Left lung (tissue), 10 donors: ENCODE results near the gene CT47C1. TPM values are rescaled to one million over a fixed set of nuclear protein-coding genes. Genes with fewer than 3 reads are reported as not detected.

Experiments used
- ATAC-seq: fragments of 200-7000 bp; cut with Tn5 transposase; one replicate; pipeline ENCODE4 v1.9.1; 2020; ENCODE audit warnings: moderate library complexity
- DNase-seq, 4 donors: peaks; one replicate each; pipeline ENCODE4 v3.0.0-alpha.2; 2013 to 2020
- H3K27ac ChIP-seq, 2 donors: fragments of 200-600 bp; sonication (generic) in 1 of 2; one replicate each; pipeline versions ENCODE4 v1.5.0 to v1.8.0; 2020 to 2021
- H3K27me3 ChIP-seq, 2 donors: fragments of 200-600 bp; sonication (generic) in 1 of 2; one replicate each; pipeline versions ENCODE4 v1.5.0 to v1.8.0; 2020 to 2021
- H3K36me3 ChIP-seq, 2 donors: fragments of 200-600 bp; sonication (generic) in 1 of 2; one replicate each; pipeline versions ENCODE4 v1.5.0 to v1.8.0; 2020 to 2021
- H3K4me1 ChIP-seq, 2 donors: fragments of 200-600 bp; one replicate each; pipeline ENCODE4 v1.8.0; 2021
- H3K4me3 ChIP-seq, 2 donors: fragments of 200-600 bp; sonication (generic) in 1 of 2; one replicate each; pipeline versions ENCODE4 v1.5.0 to v1.8.0; 2020 to 2021; ENCODE audit warnings: mild to moderate bottlenecking in 1 of 2
- H3K9me3 ChIP-seq, 2 donors: fragments of 200-600 bp; sonication (generic) in 1 of 2; one replicate each; pipeline versions ENCODE4 v1.5.0 to v1.8.0; 2020 to 2021
- CTCF ChIP-seq, 2 donors: fragments of 200-600 bp; sonication (generic) in 1 of 2; IDR thresholded peaks; one replicate each; pipeline versions ENCODE4 v1.5.0 to v1.8.0; 2021; ENCODE audit warnings: antibody characterized with exemption in 2 of 2
- intact Hi-C, 2 donors: fragments of 100-400 bp; cut with DNase I; formaldehyde crosslinking; loops; one replicate each; pipeline versions ENCODE4 v1.11.2 to v1.14.2; 2022
- polyA plus RNA-seq, 6 donors: library from polyadenylated mRNA; unstranded; fragments of 120-200 nt; gene quantifications; one replicate each; pipeline ENCODE4 v1.2.1, GENCODE V29; 2013; ENCODE audit not compliant: insufficient read length in 6 of 6
- total RNA-seq, 2 donors: library from RNA; stranded (reverse); fragmentation: NEBNext Ultra II Directional; extraction: Animal tissue kit (Norgen Biotek cat#: 25700); gene quantifications; one replicate each; pipeline ENCODE4 v1.2.1, GENCODE V29; 2021
- donor health status: DM: no; HTN: yes; CAD: no.
- donor health status: DM: no; HTN: no; CAD: no.

The CT47C1 gene
- total and polyA plus RNA-seq, 8 donors = not detected

DNA sequence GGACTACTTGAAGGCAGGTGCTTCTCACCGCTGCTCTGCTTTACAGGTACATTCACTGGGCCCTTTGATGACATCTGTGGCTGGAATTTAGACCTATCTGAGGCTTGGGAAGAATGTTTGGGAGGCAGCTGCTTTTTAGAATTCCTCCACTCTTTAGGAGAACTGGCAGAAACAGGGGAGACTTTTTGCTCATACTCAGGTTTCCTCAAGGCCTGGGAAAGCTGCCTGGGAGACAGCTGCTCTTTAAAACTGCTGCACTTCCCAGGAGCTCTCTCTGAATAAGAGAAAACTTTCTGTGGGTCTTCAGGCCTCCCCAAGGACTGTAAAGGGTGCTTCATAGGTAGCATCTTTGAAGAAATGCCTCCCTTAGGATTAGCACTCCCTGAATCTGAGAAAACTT is 14.3 kb downstream of the CT47C1 start:
- no peak overlapping the region for H3K27ac ChIP-seq
- no peaks in the 10 kb centered on the region for H3K36me3 ChIP-seq
- H3K4me3 ChIP-seq = no peak overlapping the region
- H3K9me3 ChIP-seq = no peaks in the 10 kb centered on the region
- ATAC-seq (no peak), DNase-seq (no peak)
- intact Hi-C loops = no loop called here
- H3K4me1 ChIP-seq = no peaks in the 10 kb centered on the region
- H3K27me3 ChIP-seq = no peaks in the 10 kb centered on the region
- no peak for TF ChIP-seq CTCF (IDR thresholded peaks at IDR 0.05)

DNA sequence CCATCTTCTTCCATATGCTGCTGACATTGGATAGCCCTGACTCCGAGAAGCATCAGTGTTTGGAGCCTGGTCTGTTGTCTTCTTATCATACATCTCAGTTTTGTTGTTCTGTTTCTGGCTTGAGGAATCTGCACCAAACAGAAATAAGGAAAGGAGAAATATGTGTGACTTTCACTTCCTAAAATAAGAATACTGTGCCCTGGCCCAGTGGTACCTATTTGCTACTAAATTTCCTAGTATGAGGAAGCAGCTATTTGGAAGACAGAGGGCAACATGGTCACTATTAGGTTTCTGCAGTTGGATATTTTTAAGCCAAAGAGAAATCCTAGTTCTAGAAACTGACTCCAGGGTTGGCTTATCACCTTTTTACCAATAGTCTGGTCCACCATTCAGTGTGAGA is 16.8 kb downstream of the CT47C1 start:
- no peak overlapping the region for H3K4me3 ChIP-seq
- H3K27me3 ChIP-seq = no peaks in the 10 kb centered on the region
- no peaks in the 10 kb centered on the region for H3K4me1 ChIP-seq
- ATAC-seq (no peak), DNase-seq (no peak)
- no peak overlapping the region for H3K27ac ChIP-seq
- intact Hi-C loops = no loop called here
- TF ChIP-seq CTCF (IDR thresholded peaks at IDR 0.05) = no peak
- H3K36me3 ChIP-seq = no peaks in the 10 kb centered on the region
- H3K9me3 ChIP-seq = no peaks in the 10 kb centered on the region

GRCh38 chrX:119090627-119091026 is 17.8 kb downstream of the CT47C1 start:
- ATAC-seq = no peak
- TF ChIP-seq CTCF (IDR thresholded peaks at IDR 0.05) = no peak
- DNase-seq = no peak
- H3K9me3 ChIP-seq = no peaks in the 10 kb centered on the region
- no peak overlapping the region for H3K4me3 ChIP-seq
- intact Hi-C loops = no loop called here
- no peak overlapping the region for H3K27ac ChIP-seq
- H3K36me3 ChIP-seq = no peaks in the 10 kb centered on the region
- no peaks in the 10 kb centered on the region for H3K27me3 ChIP-seq
- no peaks in the 10 kb centered on the region for H3K4me1 ChIP-seq

DNA sequence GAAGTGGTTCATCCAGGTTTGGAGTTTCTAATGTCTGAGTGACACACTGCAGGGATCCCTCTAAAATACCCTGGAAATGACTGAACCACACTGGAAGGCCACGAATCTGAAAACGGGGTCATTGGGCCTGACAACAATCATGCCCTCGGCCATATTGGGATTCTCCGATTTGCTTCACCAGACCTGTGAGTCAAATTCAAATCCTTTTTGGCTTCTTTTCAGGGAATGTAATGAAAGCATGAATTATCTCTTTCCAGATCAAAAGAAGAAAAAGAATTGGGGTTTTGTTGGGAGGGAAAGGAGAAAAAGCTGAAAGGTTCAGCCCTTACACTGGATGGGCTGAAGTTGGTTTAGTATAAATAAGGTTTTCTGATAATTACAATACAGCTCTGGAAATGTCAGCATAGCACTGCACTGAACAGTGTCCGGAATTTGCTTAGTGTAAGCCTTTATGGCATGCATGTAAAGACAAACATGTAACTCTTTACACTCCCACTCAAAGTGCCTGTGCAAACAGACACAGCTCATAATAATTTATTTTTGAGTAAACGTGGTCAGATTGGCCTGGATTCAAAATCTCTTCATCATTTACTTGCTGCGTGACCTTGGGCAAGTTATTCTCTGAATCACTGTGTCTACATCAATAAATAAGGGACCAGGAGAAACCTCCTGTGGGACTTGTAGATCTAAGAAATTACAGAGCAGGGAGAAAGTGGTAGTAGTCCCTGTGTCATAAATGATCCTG is 21.4 kb downstream of the CT47C1 start:
- no peaks in the 10 kb centered on the region for H3K9me3 ChIP-seq
- ATAC-seq = peak; percentile 67
- no peak for TF ChIP-seq CTCF (IDR thresholded peaks at IDR 0.05)

DNA sequence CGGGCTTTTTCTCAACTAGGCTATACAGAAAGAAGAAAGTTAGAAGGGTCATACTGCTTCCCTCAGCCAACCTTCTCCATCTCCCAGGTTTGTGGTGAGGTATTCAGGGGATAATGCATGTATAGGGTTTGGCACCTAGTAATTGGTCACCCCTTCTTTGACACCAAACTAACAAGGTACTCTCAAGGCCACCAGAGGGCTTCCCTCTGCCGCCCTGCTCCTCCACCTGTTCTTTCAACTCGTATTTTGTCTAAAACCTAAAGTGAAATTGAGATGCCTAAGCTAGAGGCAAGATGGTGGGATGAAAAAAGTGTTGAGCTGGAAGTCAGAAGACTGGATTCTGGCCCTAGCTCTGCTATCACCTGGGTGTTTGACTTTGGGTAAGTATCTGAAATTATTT is 22.0 kb downstream of the CT47C1 start:
- Histone ChIP-seq H3K9me3 (no peaks in the 10 kb centered on the region), H3K36me3 (no peaks in the 10 kb centered on the region), H3K27ac (no peak overlapping the region), H3K4me3 (no peak overlapping the region), H3K27me3 (no peaks in the 10 kb centered on the region), H3K4me1 (no peaks in the 10 kb centered on the region)
- intact Hi-C loops = no loop called here
- TF ChIP-seq CTCF (IDR thresholded peaks at IDR 0.05) = no peak
- DNase-seq = no peak
- ATAC-seq = no peak

More for the DNA sequence above, 21.4 kb downstream of the CT47C1 start:
- no peaks in the 10 kb centered on the region for H3K27me3 ChIP-seq
- no peaks in the 10 kb centered on the region for H3K4me1 ChIP-seq
- H3K4me3 ChIP-seq = no peak overlapping the region
- no peaks in the 10 kb centered on the region for H3K36me3 ChIP-seq
- intact Hi-C loops = no loop called here
- peak in 1 of 4 donors; percentile 6 for DNase-seq
- H3K27ac ChIP-seq = no peak overlapping the region
